AG04450 (cell line): ENCODE results near the gene NOTCH1. TPM values are rescaled to one million over a fixed set of nuclear protein-coding genes. Genes with fewer than 3 reads are reported as not detected.

Experiments used
- CTCF ChIA-PET: fragments of 300-600, 350-600 bp; formaldehyde crosslinking; extraction: SDS; loops from one replicate; lab custom pipeline; 2022; ENCODE audit warnings: antibody characterized with exemption, inconsistent platforms; lab: Charles Lee
- POLR2A ChIA-PET: fragments of 350-600 bp; formaldehyde crosslinking; extraction: SDS; loops from one replicate; lab custom pipeline; 2021; ENCODE audit warnings: antibody characterized with exemption, inconsistent platforms; lab: Yijun Ruan, JAX
- DNase-seq: peaks from one replicate; pipeline ENCODE4 v3.0.0-alpha.2; 2011; ENCODE audit warnings: low read depth, low spot score
- H3K27ac ChIP-seq: one replicate; pipeline ENCODE4 v1.5.1; 2012; ENCODE audit warnings: low read depth, low read length, control low read depth
- H3K27me3 ChIP-seq: one replicate; pipeline ENCODE4 v1.6.0; 2012; ENCODE audit warnings: low read length; ENCODE audit not compliant: control insufficient read depth, insufficient read depth
- H3K4me3 ChIP-seq: 2 replicates; pipeline ENCODE4 v1.5.1; 2011; ENCODE audit warnings: mild to moderate bottlenecking, low read depth, low read length, control low read depth
- H3K9me3 ChIP-seq: 2 replicates; pipeline ENCODE4 v1.5.1; 2012; ENCODE audit warnings: low read length; ENCODE audit not compliant: control insufficient read depth, insufficient read depth
- CTCF ChIP-seq: IDR thresholded peaks from 2 replicates; pipeline ENCODE4 v1.5.1; 2011; ENCODE audit warnings: low read depth, low read length, control low read depth, inconsistent platforms
- polyA plus RNA-seq: library from polyadenylated mRNA; depleted of rRNA; stranded (reverse); fragments of >200 nt; gene quantifications from 2 replicates; pipeline ENCODE4 v1.2.3, GENCODE V29; 2011; rRNA removed
- small RNA-seq: library from RNA; depleted of rRNA; stranded (forward); fragments of <200 nt; gene quantifications from one replicate; pipeline ENCODE3, GENCODE V24; 2012; ENCODE audit warnings: low read depth; ENCODE audit not compliant: insufficient read length

NOTCH1 gene
- polyA plus RNA-seq, 1 experiment, result 0.89 TPM

GRCh38 chr9:136448655-136449054, 97.2 kb downstream of the NOTCH1 start:
- no peak overlapping the region for H3K4me3 ChIP-seq
- CTCF ChIA-PET, result no interaction called here
- POLR2A ChIA-PET, result no interaction called here
- H3K27ac ChIP-seq, result no peak overlapping the region
- H3K27me3 ChIP-seq, result no peaks in the 10 kb centered on the region
- no peaks in the 10 kb centered on the region; the same call in 1 of the 2 replicates for H3K9me3 ChIP-seq
- TF ChIP-seq CTCF, result no peak
- DNase-seq, result no peak

- ChIA-PET POLR2A (no interaction called here), CTCF (interaction anchor here (0.6 kb wide), 1 partner anchor 21 kb away, joined by 3 read pairs; no protein-coding TSS in a partner anchor)
- no peaks in the 10 kb centered on the region for H3K27me3 ChIP-seq
- no peak overlapping the region for H3K27ac ChIP-seq
- H3K9me3 ChIP-seq, result no peaks in the 10 kb centered on the region; the same call in 1 of the 2 replicates
- no peak for TF ChIP-seq CTCF
- DNase-seq, result no peak
- no peak overlapping the region for H3K4me3 ChIP-seq
Observed at GRCh38 chr9:136447173-136447778, 98.6 kb downstream of the NOTCH1 start.

GRCh38 chr9:136445799-136446198, 100.0 kb downstream of the NOTCH1 start:
- H3K9me3 ChIP-seq, result no peaks in the 10 kb centered on the region; the same call in 1 of the 2 replicates
- no peak overlapping the region for H3K4me3 ChIP-seq
- no peaks in the 10 kb centered on the region for H3K27me3 ChIP-seq
- POLR2A ChIA-PET, result interaction anchor here (0.7 kb wide), 1 partner anchor 40 kb away, joined by 3 read pairs; no protein-coding TSS in a partner anchor
- no peak for TF ChIP-seq CTCF
- no peak for DNase-seq
- CTCF ChIA-PET, result no interaction called here
- H3K27ac ChIP-seq, result no peak overlapping the region

Small RNA genes within 50 kb of the gene (small RNA-seq; reads per million reads assigned to genes)
- gene MIR4673 (not detected), gene MIR4674 (not detected)

Other genes starting within 250 kb of the NOTCH1 start
- not detected in 2 replicates for gene CCDC187, start 242.0 kb downstream of the NOTCH1 start, polyA plus RNA-seq
- 22.5 and 32.8 TPM in 2 replicates for gene GPSM1, start 218.5 kb downstream of the NOTCH1 start, polyA plus RNA-seq
- gene DNLZ, start 182.3 kb downstream of the NOTCH1 start, polyA plus RNA-seq, result 3.7 and 4.7 TPM in 2 replicates
- gene CARD9, start 172.4 kb downstream of the NOTCH1 start, polyA plus RNA-seq, result 0.63 and 0.93 TPM in 2 replicates
- 2.2 and 2.4 TPM in 2 replicates for gene SNAPC4, start 145.9 kb downstream of the NOTCH1 start, polyA plus RNA-seq
- 31.5 and 33.8 TPM in 2 replicates for gene ENTR1, start 135.4 kb downstream of the NOTCH1 start, polyA plus RNA-seq
- 53.8 and 65.8 TPM in 2 replicates for gene PMPCA, start 135.4 kb downstream of the NOTCH1 start, polyA plus RNA-seq
- 4.3 and 5.2 TPM in 2 replicates for gene INPP5E, start 106.2 kb downstream of the NOTCH1 start, polyA plus RNA-seq
- 23.2 and 30.7 TPM in 2 replicates for gene SEC16A, start 63.0 kb downstream of the NOTCH1 start, polyA plus RNA-seq
- 3.9 and 6.1 TPM in 2 replicates for gene EGFL7, start 116.9 kb upstream of the NOTCH1 start, polyA plus RNA-seq
- 24.4 and 30.0 TPM in 2 replicates for gene AGPAT2, start 141.4 kb upstream of the NOTCH1 start, polyA plus RNA-seq
- 2.8 and 3.6 TPM in 2 replicates for gene DIPK1B, start 166.5 kb upstream of the NOTCH1 start, polyA plus RNA-seq
- gene LCN10, start 196.9 kb upstream of the NOTCH1 start, polyA plus RNA-seq, result not detected in 2 replicates
- not detected in 2 replicates for gene LCN6, start 202.5 kb upstream of the NOTCH1 start, polyA plus RNA-seq
- gene LCN8, start 212.2 kb upstream of the NOTCH1 start, polyA plus RNA-seq, result not detected in 2 replicates
- gene LCN15, start 218.5 kb upstream of the NOTCH1 start, polyA plus RNA-seq, result not detected in 2 replicates
- gene TMEM141, start 245.3 kb upstream of the NOTCH1 start, polyA plus RNA-seq, result 34.9 and 44.3 TPM in 2 replicates